ENCODE measurements around the gene HRG.

The HRG gene

DNA sequence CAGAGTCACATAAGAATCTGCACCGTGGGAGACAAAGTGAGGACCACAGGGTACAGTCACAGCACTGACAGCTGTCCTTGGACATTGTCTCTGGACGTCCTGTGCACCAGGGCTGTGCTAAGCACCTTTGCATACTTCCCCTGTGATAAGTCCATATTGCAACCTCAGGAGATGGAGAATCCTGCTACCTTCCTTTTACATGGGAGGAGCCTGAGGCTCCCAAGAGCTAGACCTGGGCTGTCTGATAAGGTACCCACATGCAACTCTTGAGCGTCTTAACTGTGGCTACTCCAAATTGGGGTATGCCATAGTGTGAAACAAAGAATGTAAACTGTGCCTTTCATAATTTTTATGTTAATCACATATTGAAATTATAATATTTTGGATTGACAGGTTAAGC, 28.1 kb upstream of the HRG start:
- no peak for DNase-seq (ENCODE audit: low spot score)

DNA sequence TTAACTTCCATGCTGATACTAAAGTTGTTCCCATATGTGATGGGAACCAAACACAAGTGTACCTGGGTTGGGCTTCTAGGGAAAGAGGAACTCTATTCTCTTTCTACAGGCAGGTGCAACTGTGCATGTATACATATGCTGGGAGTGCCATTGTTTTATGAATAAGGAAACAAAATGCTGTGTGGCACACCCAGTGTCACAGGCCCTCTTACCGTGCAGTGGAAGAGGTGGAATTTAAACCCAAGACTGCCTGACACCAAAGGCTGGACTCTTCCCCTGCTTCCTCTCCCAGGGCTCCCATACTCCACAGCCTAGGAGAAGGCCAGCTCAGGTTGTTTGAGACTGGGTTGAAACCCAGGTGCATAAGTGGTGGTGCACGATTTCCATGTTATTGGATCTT, 27.6 kb upstream of the HRG start:
- DNase-seq (ENCODE audit: low spot score) = no peak

DNA sequence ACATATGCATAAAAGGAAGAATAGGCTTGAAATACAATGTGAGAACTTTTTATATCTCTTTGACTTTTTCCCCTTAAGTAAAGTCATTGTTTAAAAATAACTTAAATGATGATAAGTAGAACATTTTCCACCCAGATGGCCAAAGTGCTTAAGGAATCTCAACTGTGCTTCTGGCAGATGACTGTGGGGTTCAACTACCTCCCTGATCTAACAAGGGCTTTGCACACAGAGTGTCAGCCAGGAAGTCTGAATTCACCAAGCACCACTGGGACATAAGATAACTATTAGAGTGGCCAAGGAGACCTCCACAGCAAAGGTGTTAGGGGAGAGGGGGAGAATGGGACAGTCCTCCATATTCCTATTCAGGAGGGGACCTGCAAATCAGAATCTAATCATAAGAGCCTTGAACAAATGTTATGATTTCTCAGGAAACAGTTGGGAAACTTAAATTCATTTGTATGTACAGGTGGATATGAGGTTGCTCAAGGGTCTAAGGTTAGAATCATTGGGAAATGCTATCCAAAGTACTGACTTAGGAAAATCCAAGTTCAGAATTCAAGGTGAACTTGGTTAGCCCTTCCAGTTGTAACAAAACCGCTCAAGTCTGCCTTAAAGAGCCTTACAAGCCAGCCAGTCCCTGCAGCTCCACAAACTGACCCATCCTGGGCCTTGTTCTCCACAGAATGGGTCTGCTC, 25.9 kb upstream of the HRG start, which contains the start of gene FETUB:
FETUB (plus strand) TSS at position 622 of the 695 bp plus-strand sequence; CDS start at position 684, 62 bp downstream.
- no peak for DNase-seq (ENCODE audit: low spot score)

DNA sequence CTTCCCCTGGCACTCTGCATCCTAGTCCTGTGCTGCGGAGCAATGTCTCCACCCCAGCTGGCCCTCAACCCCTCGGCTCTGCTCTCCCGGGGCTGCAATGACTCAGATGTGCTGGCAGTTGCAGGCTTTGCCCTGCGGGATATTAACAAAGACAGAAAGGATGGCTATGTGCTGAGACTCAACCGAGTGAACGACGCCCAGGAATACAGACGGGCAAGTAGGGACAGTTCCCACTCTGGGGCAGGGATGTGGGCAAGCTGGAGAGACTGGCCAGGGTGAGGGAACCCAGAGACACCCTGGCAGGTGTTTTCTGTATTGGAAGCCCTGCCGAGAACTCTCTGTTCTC, 25.4 kb upstream of the HRG start:
- no peak for DNase-seq (ENCODE audit: low spot score)

DNA sequence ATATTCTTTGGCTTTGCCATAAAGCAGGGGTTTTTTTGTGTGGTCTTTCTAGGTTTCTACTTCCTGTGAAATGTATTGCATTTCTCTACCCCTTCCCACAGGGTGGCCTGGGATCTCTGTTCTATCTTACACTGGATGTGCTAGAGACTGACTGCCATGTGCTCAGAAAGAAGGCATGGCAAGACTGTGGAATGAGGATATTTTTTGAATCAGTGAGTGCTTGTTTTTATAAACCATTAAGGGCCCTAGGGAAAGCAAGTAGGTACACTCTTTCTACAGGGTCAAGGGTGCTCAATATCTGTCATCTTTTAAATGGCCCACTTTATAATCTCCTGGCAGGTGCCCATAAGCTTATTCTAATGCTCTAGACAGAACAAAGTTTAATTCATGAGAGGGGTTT, 24.9 kb upstream of the HRG start:
- no peak for DNase-seq (ENCODE audit: low spot score)

GRCh38 chr3:186642014-186642413, 23.8 kb upstream of the HRG start:
- DNase-seq (ENCODE audit: low spot score) = no peak

DNA sequence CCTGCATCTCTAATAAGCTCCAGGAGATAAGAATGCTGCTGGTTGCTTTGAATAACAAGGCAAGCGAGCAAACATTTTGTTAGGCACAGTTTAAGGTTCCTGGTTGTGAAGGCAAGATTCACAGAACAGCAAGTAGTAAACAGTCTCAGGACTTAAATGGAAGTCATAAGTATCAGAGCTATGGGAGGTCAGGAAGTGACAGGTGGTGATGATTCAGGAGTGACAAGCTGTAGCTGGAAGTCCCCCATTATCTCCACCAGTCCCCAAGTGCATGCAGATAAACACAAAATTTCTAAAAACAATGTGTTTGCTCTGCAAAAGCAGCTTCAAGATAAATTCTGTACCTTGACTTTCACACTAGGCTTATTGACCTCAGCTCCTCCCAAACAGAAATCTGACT, 22.3 kb upstream of the HRG start:
- no peak for DNase-seq (ENCODE audit: low spot score)

- DNase-seq (ENCODE audit: low spot score) = no peak
Measured at GRCh38 chr3:186644683-186645082, 21.1 kb upstream of the HRG start.

GRCh38 chr3:186646106-186646505, 19.7 kb upstream of the HRG start:
- DNase-seq (ENCODE audit: low spot score) = no peak

- DNase-seq (ENCODE audit: low spot score) = no peak
Measured at GRCh38 chr3:186646841-186647240, 19.0 kb upstream of the HRG start.

DNA sequence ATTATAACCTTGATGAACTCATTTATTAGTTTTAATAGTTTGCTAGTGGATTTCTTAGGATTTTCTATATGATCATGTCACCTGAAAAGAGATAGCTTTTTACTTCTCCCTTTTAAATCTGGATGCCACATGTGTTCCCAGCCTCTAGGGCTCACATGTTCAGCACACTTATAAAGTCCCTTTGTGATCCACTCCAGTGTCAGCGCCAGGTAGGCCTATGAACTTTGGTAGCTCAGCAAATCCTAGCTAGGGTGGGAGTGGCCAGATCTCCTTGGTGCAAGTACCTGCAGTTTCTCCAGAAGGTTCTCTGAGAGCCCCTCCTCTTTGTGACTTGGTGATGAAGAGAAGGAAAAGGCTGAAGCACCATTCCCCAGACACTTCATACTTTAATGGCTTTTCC, 17.0 kb upstream of the HRG start:
- no peak for DNase-seq (ENCODE audit: low spot score)

- DNase-seq (ENCODE audit: low spot score) = no peak
Measured at GRCh38 chr3:186651678-186652215, 14.1 kb upstream of the HRG start.

DNA sequence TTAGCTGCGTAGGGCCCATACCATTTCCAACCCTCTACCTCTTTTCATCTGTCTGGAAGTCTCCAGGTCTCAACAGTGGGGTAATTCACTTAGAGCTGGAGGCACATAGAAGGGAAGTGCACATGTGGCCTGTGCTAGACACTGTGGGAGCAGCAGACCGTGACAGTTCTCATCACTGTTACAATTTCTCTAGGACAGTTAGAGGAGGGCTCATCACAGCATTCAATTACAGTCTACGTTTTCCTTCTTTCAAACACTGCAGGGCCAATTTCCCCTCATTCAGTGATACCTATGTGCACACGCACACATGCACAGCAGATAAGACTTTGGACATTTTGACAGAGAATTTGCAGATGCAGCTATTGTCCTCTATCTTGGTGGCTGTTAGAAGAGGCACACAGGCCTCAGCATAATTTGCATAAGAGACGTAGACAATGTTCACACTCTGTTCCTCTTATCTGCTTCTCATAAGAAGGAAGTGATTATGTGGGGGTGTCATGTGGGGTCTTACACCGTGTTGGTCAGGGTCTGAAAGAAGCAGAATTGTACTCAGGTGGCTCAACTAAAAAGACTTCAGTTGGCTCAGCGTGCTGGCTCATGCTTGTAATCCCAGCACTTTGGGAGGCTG, 12.6 kb upstream of the HRG start:
- no peak for DNase-seq (ENCODE audit: low spot score)

DNA sequence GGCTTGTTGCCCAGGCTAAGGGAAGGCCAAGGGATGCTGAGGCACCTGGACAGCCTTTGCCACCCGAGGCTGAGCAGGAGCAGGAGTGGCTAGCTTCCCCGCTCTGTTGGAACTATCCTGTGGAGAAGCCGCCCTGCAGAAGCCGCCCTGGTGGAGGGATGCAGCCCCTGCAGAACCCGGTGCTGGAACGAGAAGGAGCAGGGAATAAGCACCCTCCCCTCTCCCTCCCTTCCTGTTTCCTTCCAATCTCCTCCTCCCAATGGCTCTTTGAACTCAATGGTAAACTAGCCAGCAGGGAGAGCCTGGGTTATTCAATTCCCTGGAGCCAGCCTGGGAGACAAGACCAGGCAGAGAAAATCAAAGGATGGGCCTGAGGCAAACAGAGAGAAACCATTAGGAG, 11.8 kb upstream of the HRG start:
- no peak for DNase-seq (ENCODE audit: low spot score)

GRCh38 chr3:186663361-186664118, 2.3 kb upstream of the HRG start:
- DNase-seq (ENCODE audit: low spot score) = no peak

DNA sequence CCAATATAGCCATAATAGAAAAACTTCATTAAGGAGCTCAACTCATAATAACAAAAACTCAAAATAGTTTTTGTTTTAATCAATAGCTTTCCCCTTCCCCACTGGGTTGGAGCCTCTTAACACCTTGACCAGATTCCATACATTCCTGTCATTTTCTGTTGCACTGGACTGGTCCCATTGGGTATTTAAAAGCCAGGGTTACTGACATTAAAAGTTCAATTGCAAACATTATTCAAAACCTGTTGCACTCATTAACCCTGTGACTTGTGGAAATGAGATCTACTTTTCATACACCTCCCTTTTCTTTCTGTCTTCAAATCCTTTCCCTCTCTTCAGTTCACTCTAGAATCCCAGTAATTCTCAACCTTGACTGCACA, 1.7 kb upstream of the HRG start:
- DNase-seq (ENCODE audit: low spot score) = no peak

- DNase-seq (ENCODE audit: low spot score) = no peak
Measured at GRCh38 chr3:186664506-186664905, 1.3 kb upstream of the HRG start.

DNA sequence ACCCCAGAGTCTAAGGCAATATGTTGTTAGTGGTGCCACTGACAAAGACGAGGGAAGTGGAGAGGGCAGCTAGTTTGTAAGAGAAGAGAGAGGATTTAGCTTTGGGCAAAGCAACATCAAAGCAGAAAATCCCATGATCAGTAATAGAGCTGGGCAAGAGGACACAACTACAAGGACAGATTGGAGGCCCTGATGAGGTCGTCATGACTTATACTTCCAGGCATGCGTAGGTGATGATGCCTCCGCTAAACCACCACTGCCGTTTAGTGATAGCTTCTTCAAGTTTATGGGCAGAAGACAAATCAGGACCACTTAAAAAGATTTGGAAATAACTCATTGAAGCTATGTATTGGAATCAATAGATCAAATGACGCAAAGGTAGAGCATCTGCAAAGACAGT, 2.6 kb downstream of the HRG start:
- DNase-seq (ENCODE audit: low spot score) = no peak

GRCh38 chr3:186669378-186670084, 3.7 kb downstream of the HRG start:
- no peak for DNase-seq (ENCODE audit: low spot score)

- no peak for DNase-seq (ENCODE audit: low spot score)
Measured at GRCh38 chr3:186670155-186670554, 4.3 kb downstream of the HRG start.

- no peak for DNase-seq (ENCODE audit: low spot score)
Measured at GRCh38 chr3:186671051-186671450, 5.2 kb downstream of the HRG start.

DNA sequence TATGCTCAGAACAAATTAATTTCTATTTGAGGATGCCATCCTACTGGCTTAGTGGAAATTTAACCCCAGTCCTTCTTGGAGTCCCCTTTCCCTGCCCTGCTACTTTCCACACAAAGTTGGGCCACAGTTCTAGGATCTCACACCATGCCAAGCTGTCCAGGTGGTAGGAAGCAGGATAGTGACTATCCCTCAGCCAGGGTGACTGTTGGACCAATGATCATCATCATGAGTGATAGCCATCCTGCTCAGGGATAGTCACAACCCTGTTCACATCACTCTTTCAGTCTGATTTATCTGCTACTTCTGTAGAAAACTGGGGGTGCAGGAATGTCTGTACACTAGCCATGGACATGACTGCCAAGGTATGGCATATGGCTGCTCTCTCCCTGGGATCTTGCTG, 12.8 kb downstream of the HRG start:
- no peak for DNase-seq (ENCODE audit: low spot score)

DNA sequence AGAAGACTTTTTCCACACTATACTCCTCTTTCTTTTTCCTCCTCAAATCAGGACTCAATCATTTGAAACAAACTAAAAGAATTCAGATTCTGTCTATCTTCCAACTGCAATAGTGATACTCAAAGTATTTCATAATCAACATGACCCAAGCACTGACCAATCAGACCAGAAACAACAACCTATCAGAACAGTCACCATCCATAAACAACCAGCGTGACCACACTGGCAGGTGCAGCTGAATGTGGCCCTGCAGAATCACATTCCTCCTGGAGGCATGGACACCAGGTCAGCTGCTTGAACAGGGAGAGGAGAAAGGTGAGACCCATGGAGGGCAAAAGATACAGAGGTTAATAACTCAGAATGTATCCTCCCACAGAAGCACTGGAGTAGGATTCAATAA, 13.3 kb downstream of the HRG start:
- DNase-seq (ENCODE audit: low spot score) = no peak

All from putamen (tissue), 1 donor.